PC-3 (cell line): Measurements from ENCODE around the gene PCID2. TPM values are rescaled to one million over a fixed set of nuclear protein-coding genes. Genes with fewer than 3 reads are reported as not detected.

Experiments
- ATAC-seq: fragments of 200-7000 bp; cut with Tn5 transposase; 2 replicates; pipeline ENCODE4 v1.9.1; 2020; ENCODE audit warnings: mild to moderate bottlenecking, moderate library complexity
- BruUV-seq: library from RNA; stranded (reverse); fragments of 400-500 nt; replicated peaks from 2 replicates; lab custom pipeline; 2021; lab: Mats Ljungman, UMichigan
- CTCF ChIA-PET: fragments of 300-600 bp; sonication (Branson Sonifier 250); formaldehyde crosslinking; loops from one replicate; lab custom pipeline; 2022; ENCODE audit warnings: antibody characterized with exemption; lab: Charles Lee
- POLR2A ChIA-PET: fragments of 300-600 bp; sonication (Branson Sonifier 250); formaldehyde crosslinking; loops from one replicate; lab custom pipeline; 2022; ENCODE audit warnings: antibody characterized with exemption; ENCODE audit not compliant: unreplicated experiment; lab: Charles Lee
- DNase-seq: peaks from one replicate; pipeline ENCODE4 v3.0.0-alpha.2; 2015
- H2AFZ ChIP-seq: fragments of 300-600 bp; sonication (generic); 2 replicates; pipeline ENCODE4 v1.6.0; 2016; ENCODE audit warnings: antibody characterized with exemption, low read length
- H3F3A ChIP-seq: fragments of 300-600 bp; sonication (generic); one replicate; pipeline ENCODE4 v1.6.0; 2017; ENCODE audit warnings: antibody characterized with exemption, low read length, control low read depth, mild to moderate bottlenecking; ENCODE audit not compliant: unreplicated experiment
- H3K27ac ChIP-seq: fragments of 300-600 bp; sonication (generic); 2 replicates; pipeline ENCODE4 v1.5.1; 2016; ENCODE audit warnings: mild to moderate bottlenecking, low read length
- H3K27me3 ChIP-seq: fragments of 300-600 bp; sonication (generic); 2 replicates; pipeline ENCODE4 v1.6.1; 2016; ENCODE audit warnings: low read length, mixed read lengths
- H3K36me3 ChIP-seq: fragments of 300-600 bp; sonication (generic); 2 replicates; pipeline ENCODE4 v1.6.1; 2016; ENCODE audit warnings: low read depth, mixed run types, low read length, mixed read lengths
- H3K4me1 ChIP-seq: fragments of 300-600 bp; sonication (generic); 2 replicates; pipeline ENCODE4 v1.5.1; 2016; ENCODE audit warnings: low read length; ENCODE audit not compliant: insufficient read depth
- H3K4me2 ChIP-seq: fragments of 300-600 bp; sonication (generic); 2 replicates; pipeline ENCODE4 v1.6.0; 2016; ENCODE audit warnings: low read length
- H3K4me3 ChIP-seq: fragments of 300-600 bp; sonication (generic); 2 replicates; pipeline ENCODE4 v1.5.1; 2016; ENCODE audit warnings: mild to moderate bottlenecking, low read length, mixed read lengths
- H3K79me2 ChIP-seq: fragments of 300-600 bp; sonication (generic); 2 replicates; pipeline ENCODE4 v1.6.1; 2017; ENCODE audit warnings: low read length, mixed read lengths
- H3K9ac ChIP-seq: fragments of 300-600 bp; sonication (generic); 2 replicates; pipeline ENCODE4 v1.6.0; 2016; ENCODE audit warnings: mild to moderate bottlenecking, low read length
- H3K9me2 ChIP-seq: fragments of 300-600 bp; sonication (generic); replicated peaks from 2 replicates; pipeline ENCODE4 v1.6.1; 2016; ENCODE audit warnings: mixed run types, low read length, mixed read lengths
- H3K9me3 ChIP-seq: fragments of 300-600 bp; sonication (generic); 2 replicates; pipeline ENCODE4 v1.6.1; 2016; ENCODE audit warnings: low read length, mixed read lengths
- H4K20me1 ChIP-seq: fragments of 300-600 bp; sonication (generic); 2 replicates; pipeline ENCODE4 v1.6.1; 2016; ENCODE audit warnings: low read length, mixed read lengths
- EZH2 ChIP-seq: fragments of 300-600 bp; sonication (generic); IDR thresholded peaks from one replicate; pipeline ENCODE4 v1.6.1; 2017; ENCODE audit warnings: antibody characterized with exemption, mild to moderate bottlenecking, low read length; ENCODE audit not compliant: unreplicated experiment
- EZH2phosphoT487 ChIP-seq: fragments of 300-600 bp; sonication (generic); IDR thresholded peaks from 2 replicates; pipeline ENCODE4 v1.6.1; 2018; ENCODE audit warnings: mild to moderate bottlenecking, antibody characterized with exemption, low read length, borderline replicate concordance
- intact Hi-C: fragments of 100-400 bp; cut with micrococcal nuclease; formaldehyde crosslinking; loops from 2 replicates; pipeline ENCODE4 v1.9.0; 2023
- total RNA-seq: library from RNA; depleted of rRNA; stranded (reverse); fragments of >200 nt; gene quantifications from 2 replicates; pipeline ENCODE4 v1.2.3, GENCODE V29; 2014
- TF ChIP-seq, protein P1 (sequence below): fragments of 300-600 bp; sonication (generic); conservative IDR thresholded peaks from 2 replicates; pipeline ENCODE4 v1.5.1; 2017; ENCODE audit warnings: antibody characterized with exemption, low read depth, mild to moderate bottlenecking, low read length

PCID2 gene
- total RNA-seq, 1 experiment from 2014 or later: 39.4 TPM

GRCh38 chr13:113204378-113204734 is 4.1 kb downstream of the PCID2 start:
- Histone ChIP-seq H3K27ac (no peak overlapping the region), H3K4me1 (peaks cover 24% of the 10 kb centered on the region), H3K4me3 (no peak overlapping the region), H3K36me3 (peaks cover 3% of the 10 kb centered on the region), H3K9me2 (no peaks in the 10 kb centered on the region), H3F3A (no peaks in the 10 kb centered on the region), H3K79me2 (peaks cover 91% of the 10 kb centered on the region), H3K9ac (no peak overlapping the region), H4K20me1 (peaks cover 11% of the 10 kb centered on the region; the same call in 1 of the 2 replicates), H3K4me2 (no peak overlapping the region), H2AFZ (no peak overlapping the region), H3K9me3 (no peaks in the 10 kb centered on the region), H3K27me3 (no peaks in the 10 kb centered on the region)
- DNase-seq (no peak), ATAC-seq (no peak)
- POLR2A ChIA-PET: no interaction called here
- BruUV-seq: no TSS peak
- intact Hi-C loops: no loop called here
- CTCF ChIA-PET: no interaction called here
- TF ChIP-seq EZH2phosphoT487 (no peak), EZH2 (no peak)
- TF ChIP-seq, protein P1, sequence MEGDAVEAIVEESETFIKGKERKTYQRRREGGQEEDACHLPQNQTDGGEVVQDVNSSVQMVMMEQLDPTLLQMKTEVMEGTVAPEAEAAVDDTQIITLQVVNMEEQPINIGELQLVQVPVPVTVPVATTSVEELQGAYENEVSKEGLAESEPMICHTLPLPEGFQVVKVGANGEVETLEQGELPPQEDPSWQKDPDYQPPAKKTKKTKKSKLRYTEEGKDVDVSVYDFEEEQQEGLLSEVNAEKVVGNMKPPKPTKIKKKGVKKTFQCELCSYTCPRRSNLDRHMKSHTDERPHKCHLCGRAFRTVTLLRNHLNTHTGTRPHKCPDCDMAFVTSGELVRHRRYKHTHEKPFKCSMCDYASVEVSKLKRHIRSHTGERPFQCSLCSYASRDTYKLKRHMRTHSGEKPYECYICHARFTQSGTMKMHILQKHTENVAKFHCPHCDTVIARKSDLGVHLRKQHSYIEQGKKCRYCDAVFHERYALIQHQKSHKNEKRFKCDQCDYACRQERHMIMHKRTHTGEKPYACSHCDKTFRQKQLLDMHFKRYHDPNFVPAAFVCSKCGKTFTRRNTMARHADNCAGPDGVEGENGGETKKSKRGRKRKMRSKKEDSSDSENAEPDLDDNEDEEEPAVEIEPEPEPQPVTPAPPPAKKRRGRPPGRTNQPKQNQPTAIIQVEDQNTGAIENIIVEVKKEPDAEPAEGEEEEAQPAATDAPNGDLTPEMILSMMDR: no peak

- Histone ChIP-seq H3K4me2 (no peak overlapping the region), H3K9ac (no peak overlapping the region), H4K20me1 (peaks cover 11% of the 10 kb centered on the region; the same call in 1 of the 2 replicates), H3K4me1 (peaks cover 24% of the 10 kb centered on the region), H3K4me3 (no peak overlapping the region), H3K9me2 (no peaks in the 10 kb centered on the region), H3F3A (no peaks in the 10 kb centered on the region), H2AFZ (no peak overlapping the region), H3K79me2 (peaks cover 97% of the 10 kb centered on the region), H3K27me3 (no peaks in the 10 kb centered on the region), H3K27ac (no peak overlapping the region), H3K9me3 (no peaks in the 10 kb centered on the region), H3K36me3 (peaks cover 6% of the 10 kb centered on the region)
- no peak for DNase-seq
- POLR2A ChIA-PET: no interaction called here
- ATAC-seq: no peak
- no TSS peak for BruUV-seq
- CTCF ChIA-PET: no interaction called here
- intact Hi-C loops: no loop called here
- TF ChIP-seq EZH2 (no peak), EZH2phosphoT487 (no peak)
- TF ChIP-seq, protein P1: no peak
Observed at GRCh38 chr13:113203507-113204377, 4.7 kb downstream of the PCID2 start.

DNA sequence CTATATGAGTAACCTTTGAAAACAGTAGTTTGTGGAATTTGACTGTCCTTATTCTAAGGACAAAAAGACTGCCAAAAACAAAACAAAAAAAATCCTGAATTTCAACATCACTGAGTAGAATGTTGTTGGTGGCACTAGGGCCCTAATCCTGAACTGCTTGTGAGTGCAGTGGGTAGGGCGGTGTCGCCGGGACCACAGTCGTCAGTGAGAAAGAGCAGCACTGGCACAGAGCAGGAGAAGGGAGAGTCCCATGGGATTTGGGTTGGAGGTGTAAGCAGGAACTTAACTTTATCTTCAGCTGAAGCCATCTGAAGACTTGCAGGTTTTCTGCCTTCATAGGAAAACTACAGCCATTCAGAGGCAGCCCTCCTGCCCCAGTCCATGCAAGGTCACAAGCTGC is 5.6 kb downstream of the PCID2 start:
- H3K4me2 ChIP-seq: no peak overlapping the region
- H3K9me3 ChIP-seq: no peaks in the 10 kb centered on the region
- H3F3A ChIP-seq: no peaks in the 10 kb centered on the region
- no peak overlapping the region for H3K4me3 ChIP-seq
- peaks cover 11% of the 10 kb centered on the region; the same call in 1 of the 2 replicates for H4K20me1 ChIP-seq
- no TSS peak for BruUV-seq
- ATAC-seq (no peak), DNase-seq (no peak)
- ChIA-PET POLR2A (no interaction called here), CTCF (no interaction called here)
- H3K27ac ChIP-seq: no peak overlapping the region
- H3K36me3 ChIP-seq: peaks cover 6% of the 10 kb centered on the region
- H3K9me2 ChIP-seq: no peaks in the 10 kb centered on the region
- no peak overlapping the region for H3K9ac ChIP-seq
- no peak overlapping the region for H2AFZ ChIP-seq
- intact Hi-C loops: no loop called here
- H3K79me2 ChIP-seq: peaks cover 93% of the 10 kb centered on the region
- H3K27me3 ChIP-seq: no peaks in the 10 kb centered on the region
- TF ChIP-seq, protein P1: no peak
- no peak for TF ChIP-seq EZH2
- TF ChIP-seq EZH2phosphoT487: no peak
- peaks cover 24% of the 10 kb centered on the region for H3K4me1 ChIP-seq
